Activated T-cell treated with anti-CD3 and anti-CD28 coated beads, Interleukin-2, amount 50 U/mL, for 48 hours (primary cell): Measurements from ENCODE around the gene LGALS14.
"Not testable (repeated sequence)": the region's sequence is repeated elsewhere in the genome, so short reads cannot be mapped to it uniquely, and the experiment has no call there.

Experiments used
- DNase-seq, 2 experiments: peaks; one replicate each; pipeline ENCODE4 v3.0.0-alpha.2; 2020

The LGALS14 gene

GRCh38 chr19:39704181-39705044 lies at the start of gene LGALS14:
Gene LGALS14, plus strand, starts transcription at chr19:39704481. Its CDS starts 48 bp downstream, at chr19:39704529.
- DNase-seq, result peak; percentile 43 to 52

GRCh38 chr19:39655613-39656012 lies 48.7 kb upstream of the LGALS14 start, which contains the start of gene LGALS16:
Gene LGALS16, plus strand, starts transcription at chr19:39655913. Its CDS starts 49 bp downstream, at chr19:39655962.
- no peak for DNase-seq

GRCh38 chr19:39659791-39660190 lies 44.5 kb upstream of the LGALS14 start:
- no peak for DNase-seq

GRCh38 chr19:39660661-39661060 lies 43.6 kb upstream of the LGALS14 start:
- DNase-seq, result no peak

- no peak for DNase-seq
Observed at GRCh38 chr19:39661565-39661964, 42.7 kb upstream of the LGALS14 start.

- DNase-seq, result not testable (repeated sequence)
Observed at GRCh38 chr19:39669860-39670259, 34.4 kb upstream of the LGALS14 start.

GRCh38 chr19:39670998-39671397 lies 33.3 kb upstream of the LGALS14 start:
- DNase-seq, result no peak

GRCh38 chr19:39671739-39672363 lies 32.4 kb upstream of the LGALS14 start:
- peak in 1 of 2 experiments; percentile 49 for DNase-seq

- no peak for DNase-seq
Observed at GRCh38 chr19:39672473-39672872, 31.8 kb upstream of the LGALS14 start.

- not testable (repeated sequence) for DNase-seq
Observed at GRCh38 chr19:39673862-39674261, 30.4 kb upstream of the LGALS14 start.

- DNase-seq, result peak in 1 of 2 experiments; percentile 32
Observed at GRCh38 chr19:39676004-39676403, 28.3 kb upstream of the LGALS14 start.

GRCh38 chr19:39677961-39678889 lies 26.1 kb upstream of the LGALS14 start:
- DNase-seq, result no peak

- DNase-seq, result peak; percentile 68 to 73
Observed at GRCh38 chr19:39679056-39679790, 25.1 kb upstream of the LGALS14 start.

GRCh38 chr19:39679791-39680168 lies 24.5 kb upstream of the LGALS14 start:
- DNase-seq, result peak; percentile 69 to 73

GRCh38 chr19:39680593-39680992 lies 23.7 kb upstream of the LGALS14 start:
- no peak for DNase-seq

- no peak for DNase-seq
Observed at GRCh38 chr19:39681416-39681815, 22.9 kb upstream of the LGALS14 start.

GRCh38 chr19:39684267-39684666 lies 20.0 kb upstream of the LGALS14 start:
- no peak for DNase-seq

GRCh38 chr19:39686739-39687138 lies 17.5 kb upstream of the LGALS14 start:
- no peak for DNase-seq

- not testable (repeated sequence) for DNase-seq
Observed at GRCh38 chr19:39688637-39689036, 15.6 kb upstream of the LGALS14 start.

GRCh38 chr19:39692166-39692565 lies 12.1 kb upstream of the LGALS14 start:
- DNase-seq, result no peak

- DNase-seq, result no peak
Observed at GRCh38 chr19:39692822-39693221, 11.5 kb upstream of the LGALS14 start.

- no peak for DNase-seq
Observed at GRCh38 chr19:39695759-39696158, 8.5 kb upstream of the LGALS14 start.
